HepG2 (cell line): ENCODE results near the gene TBL3. TPM values are rescaled to one million over a fixed set of nuclear protein-coding genes. Genes with fewer than 3 reads are reported as not detected.
A peak's percentile ranks its signal among the peaks of the same experiment; 100 is the strongest.

ENCODE experiments used
- ASH2L ChIP-seq: fragments of 300-600, 200-600 bp; sonication (generic); IDR thresholded peaks from 2 replicates; pipeline ENCODE4 v1.7.0; 2017; ENCODE audit warnings: low read depth, mild to moderate bottlenecking, moderate library complexity, mixed read lengths, low read length; ENCODE audit not compliant: insufficient read length
- ATM ChIP-seq: fragments of 450-650 bp; IDR thresholded peaks from 2 replicates; pipeline ENCODE4 v1.7.1; 2017; ENCODE audit warnings: mild to moderate bottlenecking, borderline replicate concordance
- CENPBD1 ChIP-seq: sonication (generic); formaldehyde crosslinking; IDR thresholded peaks from 2 replicates; pipeline ENCODE4 v1.8.0; 2022; ENCODE audit warnings: missing genetic modification reagents, low read depth, mild to moderate bottlenecking, borderline replicate concordance
- CHD2 ChIP-seq: IDR thresholded peaks from 2 replicates; pipeline ENCODE4 v1.6.1; 2011; ENCODE audit warnings: low read depth, low read length, improper control_type of control experiment
- MED1 ChIP-seq: sonication (generic); formaldehyde crosslinking; IDR thresholded peaks from 2 replicates; pipeline ENCODE4 v1.4.0; 2020; ENCODE audit warnings: missing genetic modification reagents
- MXD4 ChIP-seq: IDR thresholded peaks from 2 replicates; pipeline ENCODE4 v1.6.1; 2016; ENCODE audit warnings: mild to moderate bottlenecking, missing biosample characterization, missing genetic modification reagents
- MYC ChIP-seq: sonication (generic); formaldehyde crosslinking; IDR thresholded peaks from 2 replicates; pipeline ENCODE4 v1.9.0; 2021; ENCODE audit warnings: missing genetic modification reagents, borderline replicate concordance
- PHF21A ChIP-seq: sonication (generic); formaldehyde crosslinking; IDR thresholded peaks from 2 replicates; pipeline ENCODE4 v1.5.0; 2020; ENCODE audit warnings: mild to moderate bottlenecking, missing genetic modification reagents
- POGK ChIP-seq: sonication (generic); formaldehyde crosslinking; conservative IDR thresholded peaks from 2 replicates; pipeline ENCODE4 v1.8.0; 2022; ENCODE audit warnings: mild to moderate bottlenecking, moderate library complexity, missing genetic modification reagents
- PRPF4 ChIP-seq: fragments of 200-400 bp; formaldehyde crosslinking; IDR thresholded peaks from 2 replicates; pipeline ENCODE4 v1.6.1; 2016; ENCODE audit warnings: low read length, low read depth; ENCODE audit not compliant: poor library complexity, severe bottlenecking
- RBM39 ChIP-seq: fragments of 200-400 bp; formaldehyde crosslinking; IDR thresholded peaks from one replicate; pipeline ENCODE4 v1.6.1; 2018; ENCODE audit warnings: antibody characterized with exemption, mild to moderate bottlenecking, low read depth, low read length; ENCODE audit not compliant: poor library complexity, severe bottlenecking
- REPIN1 ChIP-seq: sonication (generic); formaldehyde crosslinking; IDR thresholded peaks from 2 replicates; pipeline ENCODE4 v1.8.0; 2022; ENCODE audit warnings: missing genetic modification reagents, low read depth, mild to moderate bottlenecking, borderline replicate concordance
- SCMH1 ChIP-seq: sonication (generic); formaldehyde crosslinking; IDR thresholded peaks from 2 replicates; pipeline ENCODE4 v1.9.0; 2021; ENCODE audit warnings: missing genetic modification reagents, mild to moderate bottlenecking, borderline replicate concordance
- SIN3A ChIP-seq: IDR thresholded peaks from 2 replicates; pipeline ENCODE4 v1.6.1; 2011; ENCODE audit warnings: low read depth, mild to moderate bottlenecking, control low read depth, low read length, borderline replicate concordance
- SPEN ChIP-seq: sonication (generic); formaldehyde crosslinking; IDR thresholded peaks from 2 replicates; pipeline ENCODE4 v1.5.1; 2020; ENCODE audit warnings: low read depth, mild to moderate bottlenecking, missing genetic modification reagents
- ZKSCAN5 ChIP-seq: sonication (generic); formaldehyde crosslinking; IDR thresholded peaks from 2 replicates; pipeline ENCODE4 v1.5.1; 2020; ENCODE audit warnings: mild to moderate bottlenecking, missing genetic modification reagents
- ZNF121 ChIP-seq: sonication (generic); formaldehyde crosslinking; IDR thresholded peaks from 2 replicates; pipeline ENCODE4 v1.5.0; 2020; ENCODE audit warnings: mild to moderate bottlenecking, missing genetic modification reagents
- ZNF558 ChIP-seq: sonication (generic); formaldehyde crosslinking; IDR thresholded peaks from 2 replicates; pipeline ENCODE4 v1.9.0; 2022; ENCODE audit warnings: mild to moderate bottlenecking, missing genetic modification reagents, borderline replicate concordance
- ZNF616 ChIP-seq: sonication (generic); formaldehyde crosslinking; IDR thresholded peaks from 2 replicates; pipeline ENCODE4 v1.5.0; 2020; ENCODE audit warnings: low read depth, mild to moderate bottlenecking, missing genetic modification reagents
- ZNF644 ChIP-seq: IDR thresholded peaks from 2 replicates; pipeline ENCODE4 v1.6.1; 2016; ENCODE audit warnings: low read depth
- ZNF775 ChIP-seq: sonication (generic); formaldehyde crosslinking; IDR thresholded peaks from 2 replicates; pipeline ENCODE4 v1.4.0; 2020; ENCODE audit warnings: missing genetic modification reagents, mild to moderate bottlenecking, moderate library complexity, borderline replicate concordance
- ZSCAN12 ChIP-seq: sonication (generic); formaldehyde crosslinking; IDR thresholded peaks from 2 replicates; pipeline ENCODE4 v1.9.0; 2021; ENCODE audit warnings: mild to moderate bottlenecking, missing genetic modification reagents
- polyA plus RNA-seq, 8 experiments: library from polyadenylated mRNA; depleted of rRNA in 3 of 8; stranded (reverse) in 7 of 8; unstranded in 1 of 8; fragments of >200 nt; fragmentation: Illumina TruSeq in 4 of 8; extraction: Trizol in 4 of 8; gene quantifications; 2 replicates each; pipeline versions ENCODE4 v1.2.1 to v1.2.3, GENCODE V29; 2011 to 2016; ENCODE audit warnings: low read depth in 4 of 8, missing spikeins in 1 of 8, mixed read lengths in 1 of 8; ENCODE audit not compliant: insufficient read depth in 1 of 8
- total RNA-seq, 5 experiments: library from RNA; depleted of rRNA; stranded (reverse); fragments of >200 nt; fragmentation: Illumina TruSeq; extraction: Trizol; gene quantifications; 2 replicates each; pipeline ENCODE4 v1.2.3, GENCODE V29; 2016; ENCODE audit warnings: low read depth in 1 of 5
- TF ChIP-seq, protein P1 (sequence below): sonication (generic); formaldehyde crosslinking; IDR thresholded peaks from 2 replicates; pipeline ENCODE4 v1.4.0; 2020; ENCODE audit warnings: missing genetic modification reagents, mild to moderate bottlenecking, borderline replicate concordance

Gene TBL3
- total and polyA plus RNA-seq, 2 of the 13 experiments (the other 11 are each of a cell fraction or from before 2014, with no cell fraction given) = 16.8 to 38.0 TPM

GRCh38 chr16:1984347-1985225 lies 12.7 kb downstream of the TBL3 start (continued):
- no peak for TF ChIP-seq SCMH1
- no peak for TF ChIP-seq CHD2
- TF ChIP-seq ATM = no peak
- no peak for TF ChIP-seq ZNF775
- TF ChIP-seq SPEN (CRISPR knock-in tag) = peak; percentile 13; the same call in 1 of the 2 replicates
- no peak for TF ChIP-seq REPIN1 (CRISPR knock-in tag)
- TF ChIP-seq CENPBD1 = no peak
- TF ChIP-seq ASH2L = peak; percentile 89
- TF ChIP-seq PRPF4 = no peak
- TF ChIP-seq PHF21A (CRISPR knock-in tag) = peak; percentile 35; the same call in 1 of the 2 replicates
- 0 out of 2 replicates have a peak, but pooled peaks have one; percentile 30 for TF ChIP-seq ZNF616 (CRISPR knock-in tag)
- no peak for TF ChIP-seq ZKSCAN5
- TF ChIP-seq ZSCAN12 (CRISPR knock-in tag) = no peak
- TF ChIP-seq, protein P1, sequence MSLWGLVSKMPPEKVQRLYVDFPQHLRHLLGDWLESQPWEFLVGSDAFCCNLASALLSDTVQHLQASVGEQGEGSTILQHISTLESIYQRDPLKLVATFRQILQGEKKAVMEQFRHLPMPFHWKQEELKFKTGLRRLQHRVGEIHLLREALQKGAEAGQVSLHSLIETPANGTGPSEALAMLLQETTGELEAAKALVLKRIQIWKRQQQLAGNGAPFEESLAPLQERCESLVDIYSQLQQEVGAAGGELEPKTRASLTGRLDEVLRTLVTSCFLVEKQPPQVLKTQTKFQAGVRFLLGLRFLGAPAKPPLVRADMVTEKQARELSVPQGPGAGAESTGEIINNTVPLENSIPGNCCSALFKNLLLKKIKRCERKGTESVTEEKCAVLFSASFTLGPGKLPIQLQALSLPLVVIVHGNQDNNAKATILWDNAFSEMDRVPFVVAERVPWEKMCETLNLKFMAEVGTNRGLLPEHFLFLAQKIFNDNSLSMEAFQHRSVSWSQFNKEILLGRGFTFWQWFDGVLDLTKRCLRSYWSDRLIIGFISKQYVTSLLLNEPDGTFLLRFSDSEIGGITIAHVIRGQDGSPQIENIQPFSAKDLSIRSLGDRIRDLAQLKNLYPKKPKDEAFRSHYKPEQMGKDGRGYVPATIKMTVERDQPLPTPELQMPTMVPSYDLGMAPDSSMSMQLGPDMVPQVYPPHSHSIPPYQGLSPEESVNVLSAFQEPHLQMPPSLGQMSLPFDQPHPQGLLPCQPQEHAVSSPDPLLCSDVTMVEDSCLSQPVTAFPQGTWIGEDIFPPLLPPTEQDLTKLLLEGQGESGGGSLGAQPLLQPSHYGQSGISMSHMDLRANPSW = no peak
- no peak for TF ChIP-seq MXD4 (CRISPR knock-in tag)
- TF ChIP-seq RBM39 = no peak
- no peak for TF ChIP-seq SIN3A
- TF ChIP-seq POGK (CRISPR knock-in tag) = no peak
- no peak for TF ChIP-seq ZNF121 (CRISPR knock-in tag)
- TF ChIP-seq MED1 (CRISPR knock-in tag) = no peak; the same call in 1 of the 2 replicates
- TF ChIP-seq ZNF644 (CRISPR knock-in tag) = no peak
- peak; percentile 38; the same call in 1 of the 2 replicates for TF ChIP-seq MYC
- TF ChIP-seq ZNF558 = no peak
